SU-DHL-6 (cell line): ENCODE data around the gene COG7.

ENCODE experiments used
- H2AFZ ChIP-seq: fragments of 200-600 bp; sonication (generic); 2 replicates; pipeline ENCODE4 v1.6.1; 2014; ENCODE audit warnings: low read depth, mild to moderate bottlenecking, moderate library complexity, mixed read lengths, antibody characterized with exemption, low read length; ENCODE audit not compliant: severe bottlenecking
- H3F3A ChIP-seq: fragments of 200-600 bp; shearing (Covaris generic); 2 replicates; pipeline ENCODE4 v1.6.0; 2016; ENCODE audit warnings: antibody characterized with exemption, mild to moderate bottlenecking; ENCODE audit not compliant: insufficient read depth
- H3K27ac ChIP-seq: fragments of 200-600 bp; sonication (generic); 2 replicates; pipeline ENCODE4 v1.5.1; 2016; ENCODE audit warnings: low read depth, mild to moderate bottlenecking, low read length, moderate library complexity, mixed read lengths
- H3K27me3 ChIP-seq: fragments of 200-600 bp; sonication (generic), shearing (Covaris generic); 2 replicates; pipeline ENCODE4 v1.6.0; 2014; ENCODE audit warnings: mild to moderate bottlenecking, low read length
- H3K36me3 ChIP-seq: fragments of 200-600 bp; sonication (generic); 2 replicates; pipeline ENCODE4 v1.6.1; 2014; ENCODE audit warnings: mild to moderate bottlenecking, low read length, mixed read lengths
- H3K4me2 ChIP-seq: fragments of 300-600, 200-600 bp; shearing (Covaris generic), sonication (generic); 2 replicates; pipeline ENCODE4 v1.6.0; 2014; ENCODE audit warnings: low read length, low read depth, mild to moderate bottlenecking; ENCODE audit not compliant: poor library complexity, severe bottlenecking
- H3K4me3 ChIP-seq: fragments of 200-600 bp; sonication (generic); 2 replicates; pipeline ENCODE4 v1.5.1; 2014; ENCODE audit warnings: antibody characterized with exemption, low read length, mild to moderate bottlenecking, mixed read lengths; ENCODE audit not compliant: insufficient read depth, poor library complexity, severe bottlenecking
- H3K79me2 ChIP-seq: fragments of 200-600 bp; sonication (generic); 2 replicates; pipeline ENCODE4 v1.6.1; 2014; ENCODE audit warnings: mild to moderate bottlenecking, low read length, moderate library complexity; ENCODE audit not compliant: insufficient read depth
- H3K9ac ChIP-seq: fragments of 200-600 bp; sonication (generic); 2 replicates; pipeline ENCODE4 v1.7.0; 2014; ENCODE audit warnings: mild to moderate bottlenecking, low read length
- H3K9me2 ChIP-seq: fragments of 200-600 bp; sonication (generic); replicated peaks from 2 replicates; pipeline ENCODE4 v1.6.1; 2014; ENCODE audit warnings: low read length; ENCODE audit not compliant: insufficient read depth
- H3K9me3 ChIP-seq: fragments of 200-600 bp; sonication (generic); 2 replicates; pipeline ENCODE4 v1.6.1; 2014; ENCODE audit warnings: low read length, mixed read lengths; ENCODE audit not compliant: insufficient read depth
- H4K20me1 ChIP-seq: fragments of 200-600 bp; sonication (generic); 2 replicates; pipeline ENCODE4 v1.6.1; 2014; ENCODE audit warnings: low read depth, mild to moderate bottlenecking, antibody characterized with exemption, low read length, moderate library complexity, mixed read lengths
- CTCF ChIP-seq: fragments of 200-600 bp; sonication (generic); IDR thresholded peaks from one replicate; pipeline ENCODE4 v1.5.1; 2017; ENCODE audit warnings: antibody characterized with exemption, mild to moderate bottlenecking, low read length, moderate library complexity; ENCODE audit not compliant: insufficient read depth, poor library complexity, severe bottlenecking
- EZH2phosphoT487 ChIP-seq: fragments of 200-600 bp; sonication (generic), shearing (Covaris generic); conservative IDR thresholded peaks from 2 replicates; pipeline ENCODE4 v1.6.1; 2018; ENCODE audit warnings: mild to moderate bottlenecking, antibody characterized with exemption, low read length, moderate library complexity, mixed read lengths

Gene COG7

DNA sequence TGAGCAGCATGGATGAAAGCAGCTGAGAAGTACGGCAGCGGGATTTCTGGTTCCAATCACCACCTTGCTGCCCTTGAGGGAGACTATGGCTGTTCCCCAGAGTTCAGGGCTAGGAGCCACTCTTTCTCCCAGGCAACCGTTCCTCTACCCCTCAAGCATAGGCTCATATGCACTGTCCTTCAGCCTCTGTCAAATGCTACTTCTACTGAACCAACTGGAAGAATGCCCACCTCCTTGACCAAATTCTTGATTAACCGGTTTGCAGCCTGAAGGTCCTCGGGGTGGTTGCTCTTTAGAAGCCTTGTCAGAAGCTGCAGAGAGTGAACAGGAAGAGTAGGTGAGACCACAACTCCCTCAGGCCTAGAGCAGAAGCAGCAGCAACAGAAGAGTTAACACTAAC lies 33.5 kb upstream of the COG7 start:
- no peak for TF ChIP-seq CTCF
- TF ChIP-seq EZH2phosphoT487: no peak
- no peak overlapping the region for H3K4me2 ChIP-seq
- H3K4me3 ChIP-seq: no peak overlapping the region
- H3K79me2 ChIP-seq: peaks cover 15% of the 10 kb centered on the region
- H3K36me3 ChIP-seq: peaks cover 51% of the 10 kb centered on the region
- H3F3A ChIP-seq: no peaks in the 10 kb centered on the region
- H4K20me1 ChIP-seq: peaks cover 4% of the 10 kb centered on the region
- H3K9me3 ChIP-seq: no peaks in the 10 kb centered on the region
- no peak overlapping the region for H2AFZ ChIP-seq
- H3K27me3 ChIP-seq: no peaks in the 10 kb centered on the region
- no peak overlapping the region for H3K27ac ChIP-seq
- H3K9ac ChIP-seq: no peak overlapping the region
- no peaks in the 10 kb centered on the region for H3K9me2 ChIP-seq

- peaks cover 13% of the 10 kb centered on the region for H3K79me2 ChIP-seq
- no peaks in the 10 kb centered on the region for H3K27me3 ChIP-seq
- peaks cover 4% of the 10 kb centered on the region for H4K20me1 ChIP-seq
- H3K9me3 ChIP-seq: no peaks in the 10 kb centered on the region
- H2AFZ ChIP-seq: no peak overlapping the region
- peaks cover 50% of the 10 kb centered on the region for H3K36me3 ChIP-seq
- no peak overlapping the region for H3K4me3 ChIP-seq
- H3K27ac ChIP-seq: no peak overlapping the region
- TF ChIP-seq EZH2phosphoT487 (no peak), CTCF (no peak)
- no peaks in the 10 kb centered on the region for H3F3A ChIP-seq
- no peak overlapping the region for H3K9ac ChIP-seq
- H3K9me2 ChIP-seq: no peaks in the 10 kb centered on the region
- H3K4me2 ChIP-seq: no peak overlapping the region
Measured at GRCh38 chr16:23485841-23486240, 32.9 kb upstream of the COG7 start.

DNA sequence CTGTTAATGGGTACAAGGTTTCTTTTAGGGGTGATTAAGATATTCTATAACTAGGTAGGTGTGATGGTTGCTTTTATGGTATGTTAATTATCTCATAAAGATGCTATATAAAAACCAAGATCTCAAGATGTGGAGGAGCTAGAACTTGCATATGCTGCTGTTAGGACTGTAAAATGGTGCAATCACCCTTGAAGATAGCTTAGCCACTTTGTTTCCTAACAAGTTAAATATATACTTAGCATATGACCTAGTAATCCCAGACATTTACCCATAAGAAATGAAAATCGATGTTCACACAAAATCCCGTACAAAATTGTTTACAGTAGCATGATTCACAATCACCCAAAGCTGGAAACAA lies 32.2 kb upstream of the COG7 start:
- H3K9me2 ChIP-seq: no peaks in the 10 kb centered on the region
- peaks cover 10% of the 10 kb centered on the region; the same call in 1 of the 2 replicates for H3K79me2 ChIP-seq
- H4K20me1 ChIP-seq: peaks cover 4% of the 10 kb centered on the region
- H2AFZ ChIP-seq: no peak overlapping the region
- no peak for TF ChIP-seq EZH2phosphoT487
- no peak for TF ChIP-seq CTCF
- no peak overlapping the region for H3K9ac ChIP-seq
- no peak overlapping the region for H3K27ac ChIP-seq
- H3K36me3 ChIP-seq: peaks cover 53% of the 10 kb centered on the region
- no peaks in the 10 kb centered on the region for H3K9me3 ChIP-seq
- H3F3A ChIP-seq: no peaks in the 10 kb centered on the region
- no peak overlapping the region for H3K4me3 ChIP-seq
- H3K27me3 ChIP-seq: no peaks in the 10 kb centered on the region
- H3K4me2 ChIP-seq: no peak overlapping the region
